ENCODE data around the gene POU2F1. TPM values are rescaled to one million over a fixed set of nuclear protein-coding genes. Genes with fewer than 3 reads are reported as not detected.

Gene POU2F1
- total and polyA plus RNA-seq, 2 experiments from 2014 or later, result 38.8 to 66.1 TPM

- peaks cover 33% of the 10 kb centered on the region for H3K4me1 Mint-ChIP-seq
- H3K27ac Mint-ChIP-seq, result no peak overlapping the region
- peaks cover 96% of the 10 kb centered on the region for H3K79me2 ChIP-seq (replicated peaks; ENCODE audit: insufficient read depth)
- no peaks in the 10 kb centered on the region for H3K27me3 ChIP-seq (ENCODE audit: insufficient read depth)
- no peak overlapping the region; the same call in 2 of the 3 replicates for H3K4me3 Mint-ChIP-seq
- no peak overlapping the region for H2AFZ ChIP-seq
- no peak overlapping the region for H3K27ac ChIP-seq (ENCODE audit: low read depth)
- H4K20me1 ChIP-seq (replicated peaks; ENCODE audit: insufficient read depth), result peaks cover 9% of the 10 kb centered on the region
- peaks cover 22% of the 10 kb centered on the region; the same call in 1 of the 2 replicates for H3K36me3 ChIP-seq (ENCODE audit: insufficient read depth)
- no peak overlapping the region for H3K4me3 ChIP-seq
- peaks cover 40% of the 10 kb centered on the region for H3K9me3 Mint-ChIP-seq
- no peaks in the 10 kb centered on the region for H3F3A ChIP-seq (replicated peaks; ENCODE audit: low read depth)
- peaks cover 4% of the 10 kb centered on the region for H3K27me3 Mint-ChIP-seq (ENCODE audit: insufficient read depth, low read depth, poor library complexity)
- H3K9me2 ChIP-seq (ENCODE audit: insufficient read depth), result 0 out of 2 replicates have a peak, but pooled peaks cover 2% of the 10 kb centered on the region
- no peak overlapping the region for H3K4me2 ChIP-seq
- H3K4me1 ChIP-seq (ENCODE audit: insufficient read depth), result peaks cover 36% of the 10 kb centered on the region
- DNase-seq (ENCODE audit: low spot score), result no peak
- H3K36me3 Mint-ChIP-seq (ENCODE audit: low read depth), result peaks cover 60% of the 10 kb centered on the region
- no peak for ATAC-seq
- TF ChIP-seq ZNF462 (CRISPR knock-in tag; IDR thresholded peaks at IDR 0.05) (no peak), STAT1 (IDR thresholded peaks at IDR 0.05; ENCODE audit: unreplicated experiment) (no peak), ETS1 (IDR thresholded peaks at IDR 0.05) (no peak), NANOG (IDR thresholded peaks at IDR 0.05; ENCODE audit: borderline replicate concordance) (no peak), CREB1 (CRISPR knock-in tag; IDR thresholded peaks at IDR 0.05; ENCODE audit: low read depth) (no peak), EZH2phosphoT487 (IDR thresholded peaks at IDR 0.05; ENCODE audit: unreplicated experiment) (no peak), POLR2AphosphoS5 (IDR thresholded peaks at IDR 0.05; ENCODE audit: low read depth) (no peak), ZNF114 (CRISPR knock-in tag; IDR thresholded peaks at IDR 0.05) (no peak), CTCF (conservative IDR thresholded peaks at IDR 0.05; ENCODE audit: low read depth in 2 of 2) (no peak), JUNB (IDR thresholded peaks at IDR 0.05; ENCODE audit: unreplicated experiment) (no peak), EZH2 (IDR thresholded peaks at IDR 0.05; ENCODE audit: low read depth, unreplicated experiment) (no peak), ZNF331 (CRISPR knock-in tag; IDR thresholded peaks at IDR 0.05; ENCODE audit: low read depth) (no peak)
- TF ChIP-seq, protein P1, sequence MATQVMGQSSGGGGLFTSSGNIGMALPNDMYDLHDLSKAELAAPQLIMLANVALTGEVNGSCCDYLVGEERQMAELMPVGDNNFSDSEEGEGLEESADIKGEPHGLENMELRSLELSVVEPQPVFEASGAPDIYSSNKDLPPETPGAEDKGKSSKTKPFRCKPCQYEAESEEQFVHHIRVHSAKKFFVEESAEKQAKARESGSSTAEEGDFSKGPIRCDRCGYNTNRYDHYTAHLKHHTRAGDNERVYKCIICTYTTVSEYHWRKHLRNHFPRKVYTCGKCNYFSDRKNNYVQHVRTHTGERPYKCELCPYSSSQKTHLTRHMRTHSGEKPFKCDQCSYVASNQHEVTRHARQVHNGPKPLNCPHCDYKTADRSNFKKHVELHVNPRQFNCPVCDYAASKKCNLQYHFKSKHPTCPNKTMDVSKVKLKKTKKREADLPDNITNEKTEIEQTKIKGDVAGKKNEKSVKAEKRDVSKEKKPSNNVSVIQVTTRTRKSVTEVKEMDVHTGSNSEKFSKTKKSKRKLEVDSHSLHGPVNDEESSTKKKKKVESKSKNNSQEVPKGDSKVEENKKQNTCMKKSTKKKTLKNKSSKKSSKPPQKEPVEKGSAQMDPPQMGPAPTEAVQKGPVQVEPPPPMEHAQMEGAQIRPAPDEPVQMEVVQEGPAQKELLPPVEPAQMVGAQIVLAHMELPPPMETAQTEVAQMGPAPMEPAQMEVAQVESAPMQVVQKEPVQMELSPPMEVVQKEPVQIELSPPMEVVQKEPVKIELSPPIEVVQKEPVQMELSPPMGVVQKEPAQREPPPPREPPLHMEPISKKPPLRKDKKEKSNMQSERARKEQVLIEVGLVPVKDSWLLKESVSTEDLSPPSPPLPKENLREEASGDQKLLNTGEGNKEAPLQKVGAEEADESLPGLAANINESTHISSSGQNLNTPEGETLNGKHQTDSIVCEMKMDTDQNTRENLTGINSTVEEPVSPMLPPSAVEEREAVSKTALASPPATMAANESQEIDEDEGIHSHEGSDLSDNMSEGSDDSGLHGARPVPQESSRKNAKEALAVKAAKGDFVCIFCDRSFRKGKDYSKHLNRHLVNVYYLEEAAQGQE (IDR thresholded peaks at IDR 0.05; ENCODE audit: unreplicated experiment), result no peak
These were observed 104.5 kb downstream of the POU2F1 start for GRCh38 chr1:167325151-167325550.
